Esophagus mucosa (tissue), 1 donor: Measurements from ENCODE around the gene CCAR1. TPM values are rescaled to one million over a fixed set of nuclear protein-coding genes. Genes with fewer than 3 reads are reported as not detected.
A peak's percentile ranks its signal among the peaks of the same experiment; 100 is the strongest.
"Not testable (repeated sequence)": the region's sequence is repeated elsewhere in the genome, so short reads cannot be mapped to it uniquely, and the experiment has no call there.

Experiments
- ATAC-seq: fragments of 200-7000 bp; cut with Tn5 transposase; one replicate; pipeline ENCODE4 v1.9.1; 2020
- total RNA-seq: library from RNA; stranded (reverse); gene quantifications from one replicate; pipeline ENCODE4 v1.2.4, GENCODE V29; 2023
- donor health status: DM: yes; HTN: yes; CAD: no.

CCAR1 gene
- total RNA-seq, 1 donor from 2014 or later: 42.8 TPM

GRCh38 chr10:68759223-68759863, 38.3 kb downstream of the CCAR1 start:
- ATAC-seq: no peak

GRCh38 chr10:68759967-68760366, 38.9 kb downstream of the CCAR1 start:
- no peak for ATAC-seq

GRCh38 chr10:68767407-68767806, 46.4 kb downstream of the CCAR1 start:
- ATAC-seq: not testable (repeated sequence)

GRCh38 chr10:68781613-68782574, 60.9 kb downstream of the CCAR1 start:
- no peak for ATAC-seq

GRCh38 chr10:68784476-68784875, 63.4 kb downstream of the CCAR1 start:
- ATAC-seq: no peak

GRCh38 chr10:68787813-68788212, 66.8 kb downstream of the CCAR1 start:
- ATAC-seq: no peak

- no peak for ATAC-seq
These were observed 69.4 kb downstream of the CCAR1 start for GRCh38 chr10:68790476-68790875.

- ATAC-seq: no peak
These were observed 71.1 kb downstream of the CCAR1 start for GRCh38 chr10:68792115-68792514.

- ATAC-seq: peak; percentile 32
These were observed 75.0 kb downstream of the CCAR1 start for GRCh38 chr10:68795886-68796532.

GRCh38 chr10:68796605-68797004, 75.6 kb downstream of the CCAR1 start:
- ATAC-seq: peak; percentile 87

- ATAC-seq: no peak
These were observed 79.2 kb downstream of the CCAR1 start for GRCh38 chr10:68800211-68800610.

- ATAC-seq: no peak
These were observed 83.7 kb downstream of the CCAR1 start for GRCh38 chr10:68804692-68805091.

GRCh38 chr10:68810830-68811229, 89.8 kb downstream of the CCAR1 start:
- not testable (repeated sequence) for ATAC-seq

GRCh38 chr10:68811314-68812009, 90.4 kb downstream of the CCAR1 start:
- ATAC-seq: no peak

GRCh38 chr10:68812420-68812819, 91.4 kb downstream of the CCAR1 start:
- ATAC-seq: no peak

- no peak for ATAC-seq
These were observed 92.5 kb downstream of the CCAR1 start for GRCh38 chr10:68813559-68813958.

- no peak for ATAC-seq
These were observed 95.9 kb downstream of the CCAR1 start for GRCh38 chr10:68816796-68817412.

GRCh38 chr10:68820359-68820758, 99.3 kb downstream of the CCAR1 start:
- ATAC-seq: not testable (repeated sequence)

- not testable (repeated sequence) for ATAC-seq
These were observed 101.6 kb downstream of the CCAR1 start for GRCh38 chr10:68822626-68823025.

- peak; percentile 76 for ATAC-seq
These were observed 105.9 kb downstream of the CCAR1 start, which contains the start of gene STOX1 for GRCh38 chr10:68826764-68827591. TSS of gene STOX1 (plus strand) at chr10:68827531. CDS start at chr10:68827624, 93 bp downstream.

- peak; percentile 25 for ATAC-seq
These were observed 106.5 kb downstream of the CCAR1 start for GRCh38 chr10:68827592-68827959.
